Trophoblast cell (in vitro differentiated cells and primary cell): ENCODE measurements around the gene IFNL1. TPM values are rescaled to one million over a fixed set of nuclear protein-coding genes. Genes with fewer than 3 reads are reported as not detected.

Source experiments
- DNase-seq, 2 donors: peaks; one replicate each; pipeline ENCODE4 v3.0.0-alpha.2; 2016
- H2AFZ ChIP-seq: 2 replicates; pipeline ENCODE4 v1.6.1; 2013; ENCODE audit warnings: low read length, moderate library complexity, mild to moderate bottlenecking; ENCODE audit not compliant: insufficient read depth, poor library complexity
- H2AK5ac ChIP-seq: 2 replicates; pipeline ENCODE4 v1.6.1; 2013; ENCODE audit warnings: mild to moderate bottlenecking, low read length
- H2BK120ac ChIP-seq: 2 replicates; pipeline ENCODE4 v1.6.1; 2013; ENCODE audit warnings: low read length, mild to moderate bottlenecking, moderate library complexity; ENCODE audit not compliant: insufficient read depth, poor library complexity
- H2BK12ac ChIP-seq: 2 replicates; pipeline ENCODE4 v1.6.1; 2013; ENCODE audit warnings: mild to moderate bottlenecking, low read length, moderate library complexity
- H2BK5ac ChIP-seq: 2 replicates; pipeline ENCODE4 v1.6.1; 2013; ENCODE audit warnings: low read length, low read depth, moderate library complexity, mild to moderate bottlenecking; ENCODE audit not compliant: poor library complexity
- H3K14ac ChIP-seq: 2 replicates; pipeline ENCODE4 v1.6.1; 2013; ENCODE audit warnings: mild to moderate bottlenecking, low read length
- H3K18ac ChIP-seq: 2 replicates; pipeline ENCODE4 v1.6.1; 2013; ENCODE audit warnings: mild to moderate bottlenecking, low read length
- H3K23ac ChIP-seq: 2 replicates; pipeline ENCODE4 v1.6.1; 2013; ENCODE audit warnings: low read length
- H3K27ac ChIP-seq: 2 replicates; pipeline ENCODE4 v1.5.1; 2013; ENCODE audit warnings: low read depth, mild to moderate bottlenecking, inconsistent platforms, low read length, moderate library complexity
- H3K27me3 ChIP-seq: 2 replicates; pipeline ENCODE4 v1.6.1; 2013; ENCODE audit warnings: inconsistent platforms, mild to moderate bottlenecking, low read length, moderate library complexity; ENCODE audit not compliant: insufficient read depth
- H3K36me3 ChIP-seq, 2 experiments: 1 replicate in 1 of 2; 2 replicates in 1 of 2; pipeline ENCODE4 v1.6.1; 2013; ENCODE audit warnings: low read length in 2 of 2, mild to moderate bottlenecking in 2 of 2, moderate library complexity in 1 of 2; ENCODE audit not compliant: insufficient read depth in 2 of 2, control insufficient read depth in 1 of 2
- H3K4ac ChIP-seq: 2 replicates; pipeline ENCODE4 v1.6.1; 2013; ENCODE audit warnings: low read depth, mild to moderate bottlenecking, low read length, moderate library complexity
- H3K4me1 ChIP-seq, 2 experiments: 1 replicate in 1 of 2; 2 replicates in 1 of 2; pipeline ENCODE4 v1.6.1; 2013; ENCODE audit warnings: low read length in 2 of 2, mild to moderate bottlenecking in 2 of 2, moderate library complexity in 1 of 2; ENCODE audit not compliant: insufficient read depth in 2 of 2, control insufficient read depth in 1 of 2
- H3K4me2 ChIP-seq: 2 replicates; pipeline ENCODE4 v1.6.1; 2013; ENCODE audit warnings: inconsistent platforms, mild to moderate bottlenecking, low read length, moderate library complexity
- H3K4me3 ChIP-seq: 2 replicates; pipeline ENCODE4 v1.5.1; 2013; ENCODE audit warnings: mild to moderate bottlenecking, low read depth, low read length, inconsistent platforms
- H3K79me1 ChIP-seq: one replicate; pipeline ENCODE4 v1.6.1; 2013; ENCODE audit warnings: low read length
- H3K79me2 ChIP-seq: 2 replicates; pipeline ENCODE4 v1.6.1; 2013; ENCODE audit warnings: low read length, mild to moderate bottlenecking; ENCODE audit not compliant: control insufficient read depth, insufficient read depth, poor library complexity
- H3K9ac ChIP-seq: 2 replicates; pipeline ENCODE4 v1.6.1; 2013; ENCODE audit warnings: mild to moderate bottlenecking, low read length
- H3K9me3 ChIP-seq: 2 replicates; pipeline ENCODE4 v1.6.1; 2013; ENCODE audit warnings: low read depth, mild to moderate bottlenecking, control low read depth, inconsistent platforms, low read length; ENCODE audit not compliant: insufficient read depth
- H4K12ac ChIP-seq: 2 replicates; pipeline ENCODE4 v1.6.1; 2013; ENCODE audit warnings: low read depth, mild to moderate bottlenecking, low read length, moderate library complexity
- H4K8ac ChIP-seq: 2 replicates; pipeline ENCODE4 v1.6.1; 2013; ENCODE audit warnings: low read depth, mild to moderate bottlenecking, low read length, moderate library complexity
- H4K91ac ChIP-seq: one replicate; pipeline ENCODE4 v1.6.1; 2013; ENCODE audit warnings: low read depth, mild to moderate bottlenecking, low read length, moderate library complexity
- WGBS: extraction: QIAGEN DNeasy Blood & Tissue Kit; methylation state at CpG from one replicate; pipeline ENCODE4 v1.1.7; 2013; ENCODE audit warnings: missing lambda C conversion rate; ENCODE audit not compliant: insufficient read length, insufficient coverage; ENCODE audit errors: extremely low coverage; 5-methylcytosine and 5-hydroxymethylcytosine counted together
- polyA plus RNA-seq: library from polyadenylated mRNA; stranded (reverse); fragments of 200-250 nt; gene quantifications from 2 replicates; pipeline ENCODE4 v1.2.3, GENCODE V29; 2013

IFNL1 gene
- 0.12 and 0.18 TPM in 2 replicates for polyA plus RNA-seq

- Histone ChIP-seq H4K8ac (no peak within 1 kb of the TSS), H3K4ac (no peak within 1 kb of the TSS), H3K4me3 (peak within 1 kb of the TSS; percentile 52), H3K79me1 (no peaks in the 10 kb centered on the region), H2BK120ac (no peak within 1 kb of the TSS), H3K36me3 (no peaks in the 10 kb centered on the region), H3K23ac (no peak within 1 kb of the TSS), H3K27ac (no peak within 1 kb of the TSS), H4K12ac (no peak within 1 kb of the TSS), H2BK5ac (no peak within 1 kb of the TSS), H3K18ac (no peak within 1 kb of the TSS), H2AK5ac (no peak within 1 kb of the TSS), H3K9me3 (no peaks in the 10 kb centered on the region), H2AFZ (no peak within 1 kb of the TSS), H3K27me3 (no peaks in the 10 kb centered on the region), H3K9ac (no peak within 1 kb of the TSS), H3K14ac (no peak within 1 kb of the TSS), H3K79me2 (no peaks in the 10 kb centered on the region), H3K4me1 (peaks cover 2 to 4% of the 10 kb centered on the region in 2 experiments), H2BK12ac (no peak within 1 kb of the TSS), H3K4me2 (no peak within 1 kb of the TSS), H4K91ac (no peak within 1 kb of the TSS)
- DNase-seq: peak in 1 of 2 donors; percentile 42
- WGBS: no CpG with 5 or more reads among the region's 11 CpGs
Measured at GRCh38 chr19:39296055-39296645, at the start of gene IFNL1. IFNL1 (plus strand) TSS chr19:39296407; CDS start chr19:39296422, 15 bp downstream.

GRCh38 chr19:39246951-39247669 lies 49.1 kb upstream of the IFNL1 start:
- no peak overlapping the region for H3K18ac ChIP-seq
- H3K79me2 ChIP-seq: no peaks in the 10 kb centered on the region
- no peaks in the 10 kb centered on the region for H3K36me3 ChIP-seq
- H3K9ac ChIP-seq: no peak overlapping the region
- peaks cover 3 to 5% of the 10 kb centered on the region in 2 experiments for H3K4me1 ChIP-seq
- no peak overlapping the region for H2BK5ac ChIP-seq
- H3K4me3 ChIP-seq: no peak overlapping the region
- H2AK5ac ChIP-seq: no peak overlapping the region
- H3K79me1 ChIP-seq: no peaks in the 10 kb centered on the region
- H3K23ac ChIP-seq: no peak overlapping the region
- H2AFZ ChIP-seq: no peak overlapping the region
- no CpG with 5 or more reads among the region's 42 CpGs for whole genome bisulfite sequencing
- peaks cover 16% of the 10 kb centered on the region for H3K9me3 ChIP-seq
- peaks cover 28% of the 10 kb centered on the region for H3K27me3 ChIP-seq
- H2BK12ac ChIP-seq: no peak overlapping the region
- no peak overlapping the region for H3K27ac ChIP-seq
- no peak overlapping the region for H3K4ac ChIP-seq
- no peak overlapping the region for H3K14ac ChIP-seq
- H4K8ac ChIP-seq: no peak overlapping the region
- H2BK120ac ChIP-seq: no peak overlapping the region
- H3K4me2 ChIP-seq: peak overlapping the region; percentile 49
- DNase-seq: no peak
- no peak overlapping the region for H4K91ac ChIP-seq
- H4K12ac ChIP-seq: no peak overlapping the region

- Histone ChIP-seq H4K8ac (no peak overlapping the region), H3K79me2 (no peaks in the 10 kb centered on the region), H3K27me3 (peaks cover 28% of the 10 kb centered on the region), H2AFZ (no peak overlapping the region), H3K9me3 (peaks cover 16% of the 10 kb centered on the region), H2BK120ac (no peak overlapping the region), H4K91ac (no peak overlapping the region), H3K23ac (no peak overlapping the region), H4K12ac (no peak overlapping the region), H3K4ac (no peak overlapping the region), H3K79me1 (no peaks in the 10 kb centered on the region), H2AK5ac (no peak overlapping the region), H3K4me2 (peak overlapping the region; percentile 49), H3K14ac (no peak overlapping the region), H3K9ac (no peak overlapping the region), H3K4me3 (no peak overlapping the region), H3K36me3 (no peaks in the 10 kb centered on the region), H2BK12ac (no peak overlapping the region), H3K27ac (no peak overlapping the region), H3K4me1 (peaks cover 3 to 5% of the 10 kb centered on the region in 2 experiments), H3K18ac (no peak overlapping the region), H2BK5ac (no peak overlapping the region)
- WGBS: no CpG with 5 or more reads among the region's 92 CpGs
- no peak for DNase-seq
Measured at GRCh38 chr19:39247701-39248664, 48.2 kb upstream of the IFNL1 start.

- no peaks in the 10 kb centered on the region for H3K36me3 ChIP-seq
- no peak within 1 kb of the TSS for H3K4ac ChIP-seq
- H3K4me3 ChIP-seq: no peak within 1 kb of the TSS
- H3K27ac ChIP-seq: no peak within 1 kb of the TSS
- no peak within 1 kb of the TSS for H3K23ac ChIP-seq
- H4K8ac ChIP-seq: no peak within 1 kb of the TSS
- H2BK120ac ChIP-seq: no peak within 1 kb of the TSS
- no peaks in the 10 kb centered on the region for H3K79me1 ChIP-seq
- H3K18ac ChIP-seq: no peak within 1 kb of the TSS
- H3K4me2 ChIP-seq: peak within 1 kb of the TSS; percentile 49
- H2AFZ ChIP-seq: no peak within 1 kb of the TSS
- H3K27me3 ChIP-seq: peaks cover 28% of the 10 kb centered on the region
- no peak for DNase-seq
- no peak within 1 kb of the TSS for H4K12ac ChIP-seq
- no peak within 1 kb of the TSS for H4K91ac ChIP-seq
- no peaks in the 10 kb centered on the region for H3K79me2 ChIP-seq
- peaks cover 16% of the 10 kb centered on the region for H3K9me3 ChIP-seq
- no peak within 1 kb of the TSS for H3K9ac ChIP-seq
- no peak within 1 kb of the TSS for H2AK5ac ChIP-seq
- no peak within 1 kb of the TSS for H2BK5ac ChIP-seq
- H2BK12ac ChIP-seq: no peak within 1 kb of the TSS
- peaks cover 3 to 5% of the 10 kb centered on the region in 2 experiments for H3K4me1 ChIP-seq
- H3K14ac ChIP-seq: no peak within 1 kb of the TSS
- no CpG with 5 or more reads among the region's 13 CpGs for WGBS
Measured at GRCh38 chr19:39248806-39249205, 47.4 kb upstream of the IFNL1 start, which contains the start of gene IFNL4. IFNL4 (minus strand) TSS chr19:39248856.
